Fibroblast of upper back skin (primary cell): ENCODE data around the gene GPC5.

Experiments
- DNase-seq: peaks from one replicate; pipeline ENCODE4 v3.0.0-alpha.2; 2013

GPC5 gene

GRCh38 chr13:91904005-91904404, 505.6 kb downstream of the GPC5 start:
- DNase-seq, result no peak

- DNase-seq, result no peak
Measured at GRCh38 chr13:91904597-91904996, 506.2 kb downstream of the GPC5 start.

DNA sequence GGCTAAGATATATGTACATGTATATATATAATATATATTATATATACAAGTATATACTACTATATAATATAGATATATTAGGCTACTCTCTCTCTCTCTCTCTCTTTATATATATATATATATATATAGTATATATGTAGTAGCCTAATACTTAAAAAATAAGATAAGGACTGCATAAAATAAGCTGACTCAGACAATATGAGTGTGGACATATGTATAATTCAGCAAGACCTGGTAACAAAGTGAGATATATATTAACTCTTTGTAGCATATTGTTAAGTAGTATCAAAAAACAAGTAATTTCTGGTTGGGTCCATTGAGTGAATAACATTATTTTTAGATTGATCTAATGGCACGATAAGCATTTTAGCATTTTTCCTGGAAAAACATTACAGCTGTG, 509.0 kb downstream of the GPC5 start:
- DNase-seq, result no peak

GRCh38 chr13:91909617-91910016, 511.2 kb downstream of the GPC5 start:
- no peak for DNase-seq

- DNase-seq, result no peak
Measured at GRCh38 chr13:91922969-91923592, 524.7 kb downstream of the GPC5 start.

- no peak for DNase-seq
Measured at GRCh38 chr13:91930687-91931086, 532.3 kb downstream of the GPC5 start.

DNA sequence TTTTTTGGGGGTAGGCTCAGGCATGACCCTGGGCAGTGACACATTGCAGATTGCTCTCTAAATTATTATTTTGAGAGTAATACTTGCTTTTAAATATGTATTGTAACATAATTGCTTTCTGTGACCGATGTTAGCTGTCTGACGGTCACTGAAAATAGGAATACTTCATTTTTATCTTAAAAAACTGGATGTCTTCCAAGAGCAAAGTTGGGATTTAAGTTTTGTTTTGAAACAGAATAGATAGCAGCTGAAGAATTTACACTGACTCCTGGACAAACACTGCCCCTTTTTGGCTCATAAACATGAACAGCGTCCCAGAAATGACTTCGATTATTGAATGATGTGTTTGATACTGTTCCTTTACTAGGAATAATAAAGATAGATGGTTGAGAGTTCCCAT, 535.9 kb downstream of the GPC5 start:
- no peak for DNase-seq

DNA sequence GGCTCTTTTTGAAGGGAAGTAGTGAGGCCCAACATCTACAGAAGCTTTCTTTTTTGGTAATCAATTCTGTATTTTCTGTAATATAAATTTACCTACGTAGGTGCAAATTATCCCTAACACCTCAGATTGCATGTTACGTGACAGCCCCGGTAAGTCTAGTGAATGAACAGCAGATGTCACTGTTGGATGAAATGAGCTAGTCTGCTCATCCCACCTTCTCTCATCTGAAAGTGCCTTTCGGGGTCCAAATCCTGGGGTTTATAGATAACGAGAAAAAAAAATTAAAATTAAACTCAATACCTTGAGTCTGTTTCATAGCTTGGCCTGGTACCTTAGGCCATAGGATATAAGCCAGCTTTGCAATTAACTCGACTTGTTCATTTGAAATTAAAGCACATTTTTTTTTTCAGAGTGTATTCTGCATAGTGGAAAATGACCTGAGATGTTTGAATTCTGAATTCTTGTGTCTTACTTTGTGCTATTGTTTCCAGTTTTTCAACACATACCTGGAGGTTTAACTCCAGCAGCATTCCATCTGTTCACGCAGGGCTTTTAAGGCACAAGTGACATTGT, 548.2 kb downstream of the GPC5 start:
- DNase-seq, result peak; percentile 22

GRCh38 chr13:91948736-91949135, 550.3 kb downstream of the GPC5 start:
- no peak for DNase-seq

GRCh38 chr13:91950803-91951202, 552.4 kb downstream of the GPC5 start:
- DNase-seq, result no peak

- no peak for DNase-seq
Measured at GRCh38 chr13:91955546-91956355, 557.3 kb downstream of the GPC5 start.

DNA sequence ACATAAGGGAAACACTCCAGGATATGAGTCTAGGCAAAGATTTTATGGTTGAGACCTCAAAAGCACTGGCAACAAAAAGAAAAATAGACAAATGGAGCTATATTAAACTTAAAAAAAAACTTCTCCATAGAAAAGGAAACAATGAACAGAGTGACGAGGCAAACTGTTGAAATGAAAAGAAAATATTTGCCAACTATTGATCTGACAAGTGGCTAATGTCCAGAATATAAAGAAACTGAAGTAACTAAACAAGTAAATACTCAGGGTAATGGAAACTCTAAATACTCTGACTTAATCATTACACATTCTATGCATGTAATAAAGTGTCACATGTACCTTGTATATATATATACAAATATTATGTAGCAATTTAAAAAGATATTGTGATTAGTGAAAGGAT, 562.5 kb downstream of the GPC5 start:
- DNase-seq, result no peak

DNA sequence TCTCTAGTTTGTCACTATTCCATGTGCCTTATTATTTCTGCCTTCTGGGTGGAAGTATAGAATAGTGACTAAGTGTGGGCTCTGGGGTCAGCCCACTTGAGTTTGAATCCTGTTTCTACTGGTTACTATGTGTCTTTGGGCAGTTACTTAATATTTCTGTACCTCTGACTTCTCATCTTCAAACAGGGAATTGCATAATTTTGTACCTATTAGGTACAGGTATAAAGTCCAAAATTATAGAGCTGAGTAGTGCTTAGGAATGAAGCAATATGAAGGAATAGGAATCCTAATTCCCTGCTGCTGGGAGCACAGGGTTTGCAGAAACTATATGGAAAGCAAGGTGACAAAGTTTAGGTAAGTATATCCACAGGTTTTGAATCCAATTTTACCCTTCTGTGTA, 564.5 kb downstream of the GPC5 start:
- DNase-seq, result no peak

DNA sequence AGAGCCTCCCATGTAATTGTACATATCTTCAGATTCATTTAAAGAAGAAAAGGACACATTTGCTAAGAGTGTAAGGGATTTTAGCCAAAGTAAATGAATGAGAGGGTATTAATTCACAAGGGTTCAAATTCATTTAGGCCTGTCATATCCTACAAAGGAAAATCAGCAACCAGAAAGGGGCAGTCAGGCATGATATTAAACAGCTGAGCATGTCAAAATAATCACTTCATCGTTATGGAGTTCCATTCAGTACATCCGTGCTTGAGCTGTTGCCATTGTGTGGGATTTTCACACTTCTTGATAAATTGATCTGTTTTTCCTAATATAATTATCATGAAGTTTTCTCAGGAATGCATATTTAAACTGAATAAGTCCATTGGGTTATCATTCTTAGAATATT, 567.1 kb downstream of the GPC5 start:
- no peak for DNase-seq

DNA sequence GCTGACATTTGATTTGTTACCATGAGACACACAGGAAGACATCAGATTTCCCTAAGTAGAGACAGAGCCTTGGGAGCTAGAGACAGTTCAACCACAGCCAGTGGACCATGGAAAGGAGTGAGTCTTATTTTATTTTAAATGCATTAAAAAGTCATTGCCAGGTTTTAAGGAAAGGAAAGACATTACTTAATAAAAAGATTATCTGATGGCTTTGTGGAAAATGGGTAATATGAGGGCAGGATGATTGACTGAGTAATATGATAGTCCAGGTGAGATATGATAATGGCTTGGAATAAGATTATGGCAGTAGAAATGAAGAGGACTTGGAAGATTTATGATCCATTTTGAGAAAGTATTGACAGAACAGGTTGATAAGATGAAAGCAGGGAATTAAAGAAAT, 580.1 kb downstream of the GPC5 start:
- no peak for DNase-seq

DNA sequence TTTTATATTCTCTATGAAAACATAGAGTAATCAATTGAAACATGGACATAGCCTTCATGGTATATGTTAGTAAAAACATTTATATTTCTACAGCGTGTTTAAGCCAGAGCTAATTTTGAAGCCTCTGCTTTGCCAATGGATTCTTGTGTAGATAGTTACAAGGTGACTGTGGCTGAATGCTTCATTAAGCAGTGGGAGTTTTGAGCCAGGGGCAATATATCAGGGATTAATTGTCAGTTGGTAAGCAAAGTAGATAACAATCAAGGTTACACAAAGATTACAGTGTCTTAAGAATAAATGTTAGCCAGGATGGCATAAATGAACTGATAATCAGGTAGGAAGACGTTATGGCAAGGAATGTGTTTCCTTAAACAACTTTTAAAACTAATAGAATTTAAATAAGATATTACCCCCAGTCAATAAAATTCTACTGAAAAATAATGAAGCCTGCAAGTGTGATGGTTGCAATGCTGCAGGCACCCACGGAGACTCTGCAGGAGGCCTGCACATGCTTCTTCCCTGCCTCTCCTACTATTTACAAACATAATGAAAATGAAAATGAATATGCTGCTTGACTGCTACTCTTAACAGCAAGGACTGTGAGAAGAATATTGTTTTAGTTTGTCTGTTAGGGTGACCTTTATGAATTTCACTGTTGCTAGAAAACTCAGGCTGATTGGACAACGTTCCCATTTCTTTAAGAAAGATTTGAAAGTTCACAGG, 588.5 kb downstream of the GPC5 start:
- no peak for DNase-seq

GRCh38 chr13:91988331-91988730, 589.9 kb downstream of the GPC5 start:
- no peak for DNase-seq

DNA sequence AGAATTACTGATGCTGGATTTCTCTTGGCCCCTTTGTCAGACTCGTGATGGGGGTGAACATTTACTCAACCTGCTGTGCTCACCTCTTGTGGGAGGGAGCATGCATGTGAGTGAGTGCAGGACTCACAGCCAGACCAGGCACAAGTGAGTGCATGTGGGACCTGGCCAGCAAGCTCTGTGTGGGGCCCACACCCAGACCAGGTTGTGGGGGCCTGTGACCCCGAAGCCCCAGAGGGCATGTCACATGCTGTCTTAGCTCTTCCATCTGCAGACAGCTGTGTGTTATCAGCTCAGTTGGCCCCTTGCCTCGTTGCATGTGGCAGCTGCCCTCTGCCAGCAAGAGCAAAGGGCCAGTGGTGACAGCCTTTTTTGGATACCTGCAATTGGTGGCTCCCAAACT, 614.4 kb downstream of the GPC5 start:
- no peak for DNase-seq

DNA sequence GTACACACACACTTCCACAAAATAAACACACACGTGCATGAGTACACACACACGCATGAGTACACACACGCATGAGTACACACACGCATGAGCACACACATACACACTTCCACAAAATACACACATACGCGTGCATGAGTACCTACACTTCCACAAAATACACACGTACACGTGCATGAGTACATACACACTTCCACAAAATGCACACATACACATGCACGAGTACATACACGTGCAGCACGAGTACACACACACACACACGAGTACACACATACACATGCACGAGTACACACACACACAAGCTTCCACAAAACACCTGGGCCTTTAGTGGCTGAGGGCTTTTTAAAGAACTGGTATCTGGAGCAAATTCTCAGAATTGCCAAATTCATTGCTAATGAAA, 619.3 kb downstream of the GPC5 start:
- no peak for DNase-seq

DNA sequence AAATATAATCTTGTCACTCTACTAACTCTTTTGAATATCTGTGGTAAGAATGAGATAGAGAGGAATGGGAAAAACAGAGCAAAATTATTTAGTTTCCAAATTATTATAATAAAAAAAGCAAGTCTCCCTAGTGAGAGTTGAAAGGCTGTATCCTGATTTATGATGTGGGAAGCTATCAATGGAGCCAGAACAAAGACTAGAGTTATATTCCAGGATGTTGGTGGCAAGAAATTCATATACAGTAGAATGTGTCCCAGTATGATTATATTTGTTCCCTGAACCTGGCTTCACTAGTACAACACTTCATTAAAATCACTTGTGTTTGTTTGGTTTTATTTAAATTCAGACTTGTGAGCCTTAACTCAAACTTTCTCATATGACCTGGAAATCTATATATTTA, 630.3 kb downstream of the GPC5 start:
- DNase-seq, result no peak

GRCh38 chr13:92029641-92030040, 631.2 kb downstream of the GPC5 start:
- no peak for DNase-seq

DNA sequence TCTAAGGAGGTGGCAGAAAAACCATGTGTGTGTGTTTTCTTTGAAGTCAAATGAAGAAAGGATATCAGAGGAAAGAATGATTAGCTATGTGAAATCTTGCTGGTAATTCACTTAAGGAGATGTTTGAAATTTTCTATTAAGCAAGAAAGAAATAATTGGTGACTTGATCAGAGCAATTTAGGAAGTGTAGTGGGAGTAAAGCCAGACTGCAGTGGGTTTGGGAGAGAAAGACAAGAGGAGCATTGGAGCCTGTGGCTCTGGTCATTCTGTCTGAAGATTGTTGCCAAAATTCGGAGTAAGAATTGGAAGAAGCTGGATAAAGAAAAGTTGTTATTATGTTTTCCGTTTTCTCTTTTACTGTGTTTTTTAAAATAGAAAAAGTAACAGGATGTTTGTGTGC, 640.5 kb downstream of the GPC5 start:
- no peak for DNase-seq

- DNase-seq, result no peak
Measured at GRCh38 chr13:92042522-92042921, 644.1 kb downstream of the GPC5 start.

GRCh38 chr13:92044351-92044750, 645.9 kb downstream of the GPC5 start:
- no peak for DNase-seq
